HG02938 (cell line): ENCODE measurements around the gene SULT1C3.
"Not testable (repeated sequence)": the region's sequence is repeated elsewhere in the genome, so short reads cannot be mapped to it uniquely, and the experiment has no call there.

Experiments
- ATAC-seq: cut with Tn5 transposase; IDR thresholded peaks from one replicate; pipeline ENCODE4 v1.9.1; 2021; ENCODE audit warnings: mild to moderate bottlenecking, moderate library complexity; ENCODE audit not compliant: unreplicated experiment

The SULT1C3 gene

DNA sequence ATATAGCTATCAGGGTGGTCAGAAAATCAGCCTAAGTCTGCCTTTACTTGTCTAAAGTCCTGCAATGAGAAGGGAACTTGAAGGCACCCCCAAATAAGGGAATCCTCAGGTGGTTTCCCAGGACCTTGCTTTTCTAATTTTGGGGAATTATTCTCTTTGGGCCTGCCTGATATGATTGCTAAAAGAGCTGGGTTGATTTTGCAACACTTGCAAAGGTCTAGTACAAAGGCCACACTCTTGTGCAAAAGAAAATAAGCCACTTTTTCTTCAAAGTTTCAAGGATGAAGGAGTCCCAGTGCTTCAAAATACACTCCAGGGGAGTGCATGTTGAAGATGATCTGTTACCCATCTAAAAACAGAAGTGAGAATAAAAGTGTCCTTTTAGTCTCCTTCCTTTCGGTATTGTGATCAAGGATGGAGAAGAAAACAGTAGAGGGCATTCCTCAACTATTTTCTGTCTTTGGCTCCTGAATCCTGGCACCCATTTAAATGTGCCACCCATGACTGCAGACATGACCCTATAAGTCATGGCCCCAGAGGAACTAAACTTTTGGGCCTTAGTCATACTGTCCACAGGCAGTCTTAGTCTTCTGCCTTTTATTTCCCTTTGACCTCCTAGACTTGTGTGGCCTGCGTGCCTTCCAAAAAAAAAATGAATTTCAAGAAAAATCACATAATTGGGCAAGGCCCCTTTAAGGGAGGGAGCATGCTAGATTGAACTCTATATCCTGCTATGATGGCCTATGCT, 5.1 kb downstream of the SULT1C3 start:
- ATAC-seq, result no peak

- no peak for ATAC-seq
Measured at GRCh38 chr2:108253106-108253505, 13.3 kb downstream of the SULT1C3 start.

DNA sequence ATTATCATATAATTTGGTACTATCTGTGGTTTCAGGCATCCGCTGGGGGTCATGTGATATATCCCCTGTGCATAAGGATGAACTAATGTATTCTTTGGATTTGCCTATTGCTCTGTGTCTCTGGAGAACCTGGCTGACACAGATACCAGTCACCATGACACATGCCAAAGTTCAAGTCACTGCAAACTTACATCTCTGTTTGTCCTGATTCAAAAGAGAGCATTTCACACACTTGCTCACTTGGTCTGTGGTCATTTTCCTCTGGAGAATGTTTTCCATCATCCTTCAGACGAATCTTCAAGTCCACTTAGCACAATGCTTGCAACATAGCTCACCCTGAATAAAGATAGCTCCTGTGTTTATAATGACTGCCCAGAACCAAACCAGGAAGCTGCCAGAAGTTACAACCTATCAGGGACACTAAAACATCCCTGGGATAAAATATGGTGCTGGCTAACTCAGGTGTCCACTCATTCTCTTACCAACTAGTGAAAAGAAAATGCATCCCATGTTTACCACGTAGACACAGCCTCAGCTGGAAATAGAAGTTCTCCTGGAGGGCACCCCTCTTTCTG, 18.1 kb downstream of the SULT1C3 start:
- no peak for ATAC-seq

GRCh38 chr2:108260773-108261172, 21.0 kb downstream of the SULT1C3 start:
- ATAC-seq, result no peak

DNA sequence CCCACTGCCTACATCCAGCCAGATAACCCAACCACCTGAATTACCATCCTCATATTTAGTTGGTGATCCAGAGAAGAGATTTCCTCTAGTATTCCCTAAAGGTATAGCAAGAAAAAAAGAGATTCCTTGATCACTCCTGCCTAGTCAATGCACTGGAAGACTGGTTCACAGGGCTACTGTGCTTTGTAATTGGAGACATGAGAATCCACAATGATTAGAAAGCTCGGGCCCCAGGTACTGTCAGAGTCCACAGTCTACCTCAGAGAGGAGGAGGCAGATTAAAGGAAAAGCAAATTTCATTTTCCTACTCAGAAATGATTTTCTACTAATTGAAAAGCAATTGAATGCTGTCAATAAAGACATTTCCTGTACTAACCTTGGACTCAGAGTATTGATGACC, 22.3 kb downstream of the SULT1C3 start:
- ATAC-seq, result no peak

GRCh38 chr2:108263401-108263800, 23.6 kb downstream of the SULT1C3 start:
- ATAC-seq, result no peak

GRCh38 chr2:108266218-108266617, 26.4 kb downstream of the SULT1C3 start:
- ATAC-seq, result no peak

- no peak for ATAC-seq
Measured at GRCh38 chr2:108267101-108267500, 27.3 kb downstream of the SULT1C3 start.

- ATAC-seq, result no peak
Measured at GRCh38 chr2:108268001-108268400, 28.2 kb downstream of the SULT1C3 start.

DNA sequence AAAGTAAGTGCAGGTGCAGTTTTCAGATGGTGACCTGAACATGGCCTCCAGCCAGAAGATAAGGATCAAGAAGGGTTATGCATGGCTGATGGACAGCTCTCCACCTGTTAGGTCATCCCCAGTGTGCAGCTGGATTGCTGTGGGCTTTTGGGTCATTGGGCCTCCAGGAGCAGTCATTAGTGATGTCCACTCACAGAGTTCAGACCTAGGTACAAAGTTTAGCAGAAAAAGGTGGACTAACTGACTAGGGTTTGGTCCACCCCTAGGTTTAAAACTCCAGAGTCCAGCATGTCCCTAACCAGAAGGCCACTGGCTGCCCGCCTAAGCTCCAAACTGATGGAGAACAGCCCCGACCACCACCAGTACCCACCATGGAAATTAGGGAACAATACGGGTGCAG, 30.6 kb downstream of the SULT1C3 start:
- no peak for ATAC-seq

DNA sequence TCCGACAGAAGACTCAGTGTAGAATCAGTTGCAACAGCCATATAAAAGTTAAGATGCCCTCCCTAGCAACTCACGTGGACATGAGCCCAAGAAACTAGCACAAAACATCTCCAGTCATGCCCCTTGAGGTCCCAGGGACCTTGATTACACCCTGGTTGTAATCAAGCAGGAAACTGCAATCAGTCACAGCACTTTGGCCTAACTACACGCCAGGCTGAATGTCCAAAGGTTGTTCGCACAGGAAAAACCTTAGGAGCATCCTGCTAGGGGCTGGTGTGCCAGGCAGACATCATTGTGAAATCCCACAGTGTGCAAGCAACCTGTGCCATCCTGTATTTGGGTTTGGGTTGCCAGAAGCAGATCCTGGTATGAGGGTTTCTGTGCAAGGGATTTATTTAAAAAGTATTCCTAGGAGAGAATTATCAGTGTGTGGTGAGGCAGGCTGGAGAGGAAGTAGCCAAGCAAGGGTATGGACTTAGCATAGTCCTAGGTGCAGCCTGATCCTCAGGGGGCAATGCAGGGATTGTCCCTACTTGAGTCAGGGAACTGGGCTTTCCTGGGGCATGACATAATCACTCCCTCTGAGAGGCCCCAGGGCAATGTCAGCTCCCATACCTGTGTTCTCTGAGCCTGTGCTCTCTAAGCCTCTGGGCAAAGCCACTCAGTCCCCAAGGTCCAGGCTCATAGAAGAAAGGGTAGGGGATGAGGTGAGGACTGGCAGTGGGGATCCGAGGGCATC, 31.2 kb downstream of the SULT1C3 start:
- ATAC-seq, result no peak

DNA sequence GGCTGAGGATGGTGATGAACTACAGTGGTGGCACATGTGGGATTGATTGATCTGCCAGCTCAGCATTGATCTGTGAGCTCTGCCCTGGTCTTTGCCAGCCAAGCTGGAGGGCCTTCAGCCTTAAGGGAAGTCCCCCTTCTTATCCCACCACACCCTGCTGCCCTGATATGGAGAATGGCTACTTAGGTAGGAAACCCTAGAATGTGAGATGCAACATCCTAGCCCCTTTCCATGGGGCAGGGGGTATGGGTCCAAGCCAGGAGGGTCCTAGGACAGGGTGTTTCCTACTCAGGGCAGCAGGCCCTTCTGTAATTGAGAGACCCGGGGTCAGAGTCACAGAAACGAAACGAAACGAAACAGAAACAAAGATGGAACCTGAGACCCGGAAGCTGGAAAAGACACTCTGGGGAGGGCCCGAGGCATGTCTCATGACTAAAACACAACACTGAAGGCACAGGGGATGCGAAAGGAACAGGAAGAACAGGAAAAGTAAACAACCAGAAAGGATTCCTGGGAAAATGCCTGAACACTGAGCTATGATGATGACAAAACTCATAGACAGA, 32.0 kb downstream of the SULT1C3 start:
- no peak for ATAC-seq

DNA sequence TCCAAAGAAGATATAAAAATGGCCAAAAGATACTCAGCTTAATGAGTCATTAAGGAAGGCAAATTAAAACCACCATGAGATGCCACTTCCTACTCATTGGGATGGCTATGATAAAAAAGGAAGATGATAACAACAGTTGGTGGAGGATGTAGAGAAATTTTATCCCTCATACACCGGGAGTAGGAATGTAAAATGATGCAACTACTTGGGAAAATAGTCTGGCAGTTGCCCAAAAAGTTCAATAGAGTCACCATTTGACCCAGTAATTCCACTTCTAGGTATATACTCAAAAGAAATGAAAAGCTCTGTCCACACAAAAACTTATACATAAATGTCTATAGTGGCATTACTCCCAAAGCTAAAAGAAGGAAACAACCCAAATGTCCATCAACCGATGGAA, 38.9 kb downstream of the SULT1C3 start:
- no peak for ATAC-seq

GRCh38 chr2:108279468-108279867, 39.7 kb downstream of the SULT1C3 start:
- ATAC-seq, result no peak

- ATAC-seq, result no peak
Measured at GRCh38 chr2:108280466-108280865, 40.7 kb downstream of the SULT1C3 start.

- ATAC-seq, result not testable (repeated sequence)
Measured at GRCh38 chr2:108284566-108284965, 44.8 kb downstream of the SULT1C3 start.

- ATAC-seq, result no peak
Measured at GRCh38 chr2:108285616-108286015, 45.8 kb downstream of the SULT1C3 start.

DNA sequence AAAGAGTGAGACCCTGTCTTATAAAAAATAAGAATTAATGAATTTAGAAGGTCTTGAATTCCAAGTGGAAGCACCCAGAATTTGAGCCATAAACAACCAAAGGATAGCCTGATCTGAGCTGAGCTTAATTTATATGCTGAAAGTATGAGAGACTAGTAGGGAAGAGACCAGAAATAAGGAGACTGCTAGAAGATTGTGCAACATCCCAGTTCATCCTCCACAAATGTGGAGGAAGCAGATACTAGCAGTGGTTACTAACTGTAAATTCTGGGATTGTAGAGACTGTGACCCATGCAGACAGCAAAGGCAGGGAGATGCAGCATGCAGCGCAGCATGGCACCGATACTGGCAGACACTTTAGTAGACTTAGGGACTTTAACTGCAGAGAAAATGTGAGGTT, 47.4 kb downstream of the SULT1C3 start:
- ATAC-seq, result no peak

DNA sequence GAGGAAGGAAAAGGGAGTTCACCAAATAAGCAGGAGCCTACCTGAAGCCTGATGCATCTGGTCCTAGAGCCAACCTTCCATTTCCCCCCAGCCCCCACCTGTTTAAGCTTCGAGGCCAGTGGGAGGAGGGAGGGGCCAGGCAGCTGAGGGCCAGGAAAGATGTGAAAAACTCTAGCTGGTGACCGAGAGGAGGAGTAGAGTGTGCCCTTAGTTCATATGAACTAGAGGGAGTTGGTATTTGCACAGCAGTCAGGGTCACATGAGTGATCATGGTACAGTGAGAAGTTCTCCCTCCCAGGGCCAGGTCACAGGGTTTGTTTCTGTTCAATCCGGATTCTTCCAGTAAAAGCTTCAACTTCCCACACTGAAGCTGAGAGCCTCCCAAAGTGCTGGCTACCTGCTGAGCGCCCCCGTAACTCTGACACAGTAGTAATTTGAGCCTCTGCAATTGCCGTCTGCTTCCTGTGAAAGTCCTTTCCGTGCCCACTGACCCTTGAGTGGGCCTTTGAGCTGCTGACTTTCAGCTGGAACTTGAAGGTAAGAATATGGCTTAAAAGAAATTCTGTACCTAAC, 48.9 kb downstream of the SULT1C3 start, which contains the start of gene SULT1C2:
Gene SULT1C2, plus strand, starts transcription at position 362 of the 573 bp plus-strand sequence. CDS start 4,773 bp downstream, outside the sequence.
- no peak for ATAC-seq

- ATAC-seq, result no peak
Measured at GRCh38 chr2:108293850-108294249, 54.1 kb downstream of the SULT1C3 start.

DNA sequence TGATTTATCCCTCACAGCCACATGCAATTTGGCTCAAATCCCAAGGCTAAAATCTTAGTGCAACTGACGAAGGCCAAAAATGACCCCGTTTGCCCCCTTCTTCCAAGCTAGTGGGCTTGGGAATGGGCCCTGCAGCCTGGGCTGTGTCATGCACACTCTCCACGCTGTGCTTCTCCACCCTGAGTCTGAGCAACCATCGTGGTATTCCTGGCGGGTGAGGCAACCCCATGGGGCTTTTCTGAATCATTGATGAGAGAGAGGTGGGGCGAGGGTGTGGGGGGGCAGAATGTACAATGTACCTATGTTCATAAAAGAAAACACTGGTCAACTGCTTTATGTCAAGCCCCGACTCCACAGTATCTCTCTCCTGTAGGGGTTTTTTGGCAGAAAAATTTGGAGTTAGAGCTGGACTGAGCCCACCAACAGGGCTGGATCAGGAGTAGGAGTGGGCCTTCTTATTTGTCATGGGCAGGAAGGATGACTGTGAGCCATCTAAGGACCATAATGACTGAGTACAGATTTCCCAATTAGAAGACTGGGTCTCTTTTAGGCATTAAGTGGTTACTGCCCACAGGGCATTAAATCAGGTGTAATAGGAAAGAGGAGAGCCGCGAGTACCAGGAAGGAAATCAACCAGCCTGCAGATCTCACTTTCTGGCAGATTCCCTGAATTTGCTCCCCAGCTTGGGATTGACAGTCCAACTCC, 57.8 kb downstream of the SULT1C3 start:
- no peak for ATAC-seq
